ENCODE data around the gene PKHD1.

Gene PKHD1

GRCh38 chr6:52087498-52087999 is at the start of gene PKHD1:
PKHD1 (minus strand) TSS chr6:52087613; CDS start chr6:52084933, 2,680 bp downstream.
- no peak for DNase-seq (ENCODE audit: low spot score)

GRCh38 chr6:52136934-52137467 is 49.6 kb upstream of the PKHD1 start:
- no peak for DNase-seq (ENCODE audit: low spot score)

- no peak for DNase-seq (ENCODE audit: low spot score)
Observed at GRCh38 chr6:52136055-52136454, 48.6 kb upstream of the PKHD1 start.

GRCh38 chr6:52135217-52135616 is 47.8 kb upstream of the PKHD1 start:
- no peak for DNase-seq (ENCODE audit: low spot score)

GRCh38 chr6:52134011-52134410 is 46.6 kb upstream of the PKHD1 start:
- DNase-seq (ENCODE audit: low spot score) = no peak

- no peak for DNase-seq (ENCODE audit: low spot score)
Observed at GRCh38 chr6:52133324-52133723, 45.9 kb upstream of the PKHD1 start.

GRCh38 chr6:52132292-52132691 is 44.9 kb upstream of the PKHD1 start:
- no peak for DNase-seq (ENCODE audit: low spot score)

GRCh38 chr6:52130440-52130839 is 43.0 kb upstream of the PKHD1 start:
- DNase-seq (ENCODE audit: low spot score) = no peak

- no peak for DNase-seq (ENCODE audit: low spot score)
Observed at GRCh38 chr6:52127957-52128356, 40.5 kb upstream of the PKHD1 start.

GRCh38 chr6:52126231-52126630 is 38.8 kb upstream of the PKHD1 start:
- DNase-seq (ENCODE audit: low spot score) = no peak

- DNase-seq (ENCODE audit: low spot score) = no peak
Observed at GRCh38 chr6:52125572-52125971, 38.2 kb upstream of the PKHD1 start.

- DNase-seq (ENCODE audit: low spot score) = no peak
Observed at GRCh38 chr6:52125139-52125538, 37.7 kb upstream of the PKHD1 start.

- DNase-seq (ENCODE audit: low spot score) = no peak
Observed at GRCh38 chr6:52124126-52125121, 37.0 kb upstream of the PKHD1 start.

- DNase-seq (ENCODE audit: low spot score) = no peak
Observed at GRCh38 chr6:52123251-52123650, 35.8 kb upstream of the PKHD1 start.

GRCh38 chr6:52117352-52117751 is 29.9 kb upstream of the PKHD1 start:
- DNase-seq (ENCODE audit: low spot score) = no peak

- no peak for DNase-seq (ENCODE audit: low spot score)
Observed at GRCh38 chr6:52116605-52116948, 29.2 kb upstream of the PKHD1 start.

GRCh38 chr6:52115891-52116604 is 28.6 kb upstream of the PKHD1 start:
- no peak for DNase-seq (ENCODE audit: low spot score)

- DNase-seq (ENCODE audit: low spot score) = no peak
Observed at GRCh38 chr6:52115145-52115741, 27.8 kb upstream of the PKHD1 start.

- no peak for DNase-seq (ENCODE audit: low spot score)
Observed at GRCh38 chr6:52109171-52109571, 21.8 kb upstream of the PKHD1 start.

- no peak for DNase-seq (ENCODE audit: low spot score)
Observed at GRCh38 chr6:52108128-52108527, 20.7 kb upstream of the PKHD1 start.

GRCh38 chr6:52106994-52107393 is 19.6 kb upstream of the PKHD1 start:
- no peak for DNase-seq (ENCODE audit: low spot score)

- DNase-seq (ENCODE audit: low spot score) = no peak
Observed at GRCh38 chr6:52104979-52105378, 17.6 kb upstream of the PKHD1 start.
